ENCODE data around the gene PEX1.
A peak's percentile ranks its signal among the peaks of the same experiment; 100 is the strongest.
"Not testable (repeated sequence)": the region's sequence is repeated elsewhere in the genome, so short reads cannot be mapped to it uniquely, and the experiment has no call there.

The PEX1 gene

GRCh38 chr7:92503767-92504166 is 24.6 kb downstream of the PEX1 start:
- DNase-seq = no peak

- DNase-seq = no peak
Measured at GRCh38 chr7:92498557-92498956, 29.8 kb downstream of the PEX1 start.

GRCh38 chr7:92496876-92497275 is 31.4 kb downstream of the PEX1 start:
- DNase-seq = no peak

GRCh38 chr7:92489634-92490033 is 38.7 kb downstream of the PEX1 start:
- DNase-seq = no peak

- no peak for DNase-seq
Measured at GRCh38 chr7:92487804-92488203, 40.5 kb downstream of the PEX1 start.

GRCh38 chr7:92485974-92486373 is 42.3 kb downstream of the PEX1 start:
- no peak for DNase-seq

- no peak for DNase-seq
Measured at GRCh38 chr7:92485267-92485892, 42.9 kb downstream of the PEX1 start.

- DNase-seq = not testable (repeated sequence)
Measured at GRCh38 chr7:92484226-92484625, 44.1 kb downstream of the PEX1 start.

- not testable (repeated sequence) for DNase-seq
Measured at GRCh38 chr7:92483624-92484023, 44.7 kb downstream of the PEX1 start.

- not testable (repeated sequence) for DNase-seq
Measured at GRCh38 chr7:92479146-92479545, 49.2 kb downstream of the PEX1 start.

GRCh38 chr7:92478711-92479110 is 49.6 kb downstream of the PEX1 start:
- DNase-seq = no peak

- DNase-seq = no peak
Measured at GRCh38 chr7:92478095-92478494, 50.2 kb downstream of the PEX1 start.

- DNase-seq = not testable (repeated sequence)
Measured at GRCh38 chr7:92477681-92478080, 50.6 kb downstream of the PEX1 start, which contains the start of gene ERVW-1. TSS of gene ERVW-1 (minus strand) at chr7:92477946. CDS start at chr7:92470381, 7,565 bp downstream.

- not testable (repeated sequence) for DNase-seq
Measured at GRCh38 chr7:92475851-92476590, 52.3 kb downstream of the PEX1 start.

- DNase-seq = not testable (repeated sequence)
Measured at GRCh38 chr7:92475261-92475770, 53.0 kb downstream of the PEX1 start.

- DNase-seq = not testable (repeated sequence)
Measured at GRCh38 chr7:92473989-92474388, 54.3 kb downstream of the PEX1 start.

GRCh38 chr7:92468589-92468988 is 59.7 kb downstream of the PEX1 start:
- not testable (repeated sequence) for DNase-seq

- DNase-seq = no peak
Measured at GRCh38 chr7:92466682-92467081, 61.6 kb downstream of the PEX1 start.

GRCh38 chr7:92464515-92464914 is 63.8 kb downstream of the PEX1 start:
- no peak for DNase-seq

GRCh38 chr7:92462560-92462959 is 65.8 kb downstream of the PEX1 start:
- DNase-seq = no peak

- peak; percentile 45 for DNase-seq
Measured at GRCh38 chr7:92461027-92462003, 67.0 kb downstream of the PEX1 start.

- no peak for DNase-seq
Measured at GRCh38 chr7:92460510-92460909, 67.8 kb downstream of the PEX1 start.

- no peak for DNase-seq
Measured at GRCh38 chr7:92460109-92460508, 68.2 kb downstream of the PEX1 start.
